ENCODE results near the gene DTX3L. TPM values are rescaled to one million over a fixed set of nuclear protein-coding genes. Genes with fewer than 3 reads are reported as not detected.

The DTX3L gene
- total and polyA plus RNA-seq, 2 of the 8 experiments (the other 6 are each of a cell fraction or from before 2014, with no cell fraction given), result 1.7 to 11.3 TPM

DNA sequence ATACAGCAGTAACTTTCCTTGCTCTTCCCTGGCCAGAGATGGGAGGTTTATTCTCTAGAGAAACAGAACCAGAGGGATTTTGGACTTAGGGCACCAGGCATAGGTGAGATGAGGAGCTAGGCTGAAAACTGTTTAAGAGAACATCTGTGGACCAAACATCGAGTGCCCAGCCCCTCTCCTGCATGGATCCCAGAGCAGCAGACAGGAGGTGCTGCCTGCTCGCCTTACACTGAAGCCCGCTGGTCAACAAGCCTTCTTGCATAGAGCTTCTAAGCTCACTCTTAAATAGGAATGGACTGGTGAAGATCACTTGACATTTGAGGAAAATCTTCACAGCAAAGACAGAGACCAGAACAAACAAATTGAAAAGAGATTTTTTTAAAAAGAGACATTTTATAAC, 54.5 kb downstream of the DTX3L start:
- Histone ChIP-seq H2BK15ac (ENCODE audit: low read length) (no peak overlapping the region), H4K5ac (ENCODE audit: insufficient read length, low read depth, low read length) (no peak overlapping the region), H3K9me3 (ENCODE audit: insufficient read depth in 2 of 2, low read depth in 1 of 2, low read length in 1 of 2) (no peaks in the 10 kb centered on the region), H3K4me3 (ENCODE audit: extremely low read depth in 1 of 4, insufficient read depth in 2 of 4, low read depth in 3 of 4, low read length in 4 of 4) (no peak overlapping the region), H3K9ac (replicated peaks in 1 of 4; ENCODE audit: extremely low read depth in 1 of 4, low read depth in 3 of 4, low read length in 3 of 4) (no peak overlapping the region), H3K56ac (replicated peaks; ENCODE audit: insufficient read length, low read depth, low read length) (no peak overlapping the region), H4K8ac (ENCODE audit: extremely low read depth, insufficient read depth, low read length) (no peak overlapping the region), H3K4ac (replicated peaks; ENCODE audit: insufficient read length, low read depth, low read length) (no peak overlapping the region), H3K79me1 (ENCODE audit: low read depth, low read length) (no peaks in the 10 kb centered on the region), H3K14ac (ENCODE audit: insufficient read length) (no peak overlapping the region), H3K27me3 (replicated peaks in 1 of 4; ENCODE audit: control insufficient read depth in 3 of 4, extremely low read depth in 1 of 4, insufficient read depth in 3 of 4, low read length in 3 of 4) (no peaks in the 10 kb centered on the region), H3K4me2 (ENCODE audit: insufficient read depth in 1 of 2, low read depth in 2 of 2, low read length in 2 of 2) (no peak overlapping the region), H3K23ac (ENCODE audit: insufficient read length) (no peak overlapping the region), H2BK12ac (ENCODE audit: low read depth, low read length) (no peak overlapping the region), H2AK5ac (ENCODE audit: low read depth, low read length) (no peak overlapping the region), H2BK120ac (replicated peaks; ENCODE audit: low read depth, low read length) (no peak overlapping the region), H3K18ac (ENCODE audit: extremely low read depth, low read length) (no peak overlapping the region), H3K36me3 (ENCODE audit: control insufficient read depth in 2 of 4, insufficient read depth in 4 of 4, low read length in 3 of 4) (no peaks in the 10 kb centered on the region), H4K20me1 (replicated peaks in 1 of 2; ENCODE audit: control insufficient read depth in 1 of 2, insufficient read depth in 2 of 2, low read length in 2 of 2) (no peaks in the 10 kb centered on the region), H3K79me2 (ENCODE audit: control insufficient read depth in 1 of 2, insufficient read depth in 2 of 2, low read length in 2 of 2) (no peaks in the 10 kb centered on the region), H2BK5ac (ENCODE audit: low read depth, low read length) (no peak overlapping the region), H4K91ac (replicated peaks; ENCODE audit: insufficient read length, low read length) (no peak overlapping the region), H2AFZ (ENCODE audit: low read length) (0 out of 2 replicates have a peak overlapping the region, but pooled peaks have one; percentile 22), H3K4me1 (replicated peaks in 1 of 4; ENCODE audit: control insufficient read depth in 3 of 4, insufficient read depth in 4 of 4, low read length in 3 of 4) (peaks cover 0 to 5% (median 3%) of the 10 kb centered on the region in 4 experiments; a peak in 2 of 7 replicates), H2BK20ac (ENCODE audit: low read length) (no peak overlapping the region), H3K23me2 (ENCODE audit: low read depth, low read length) (no peaks in the 10 kb centered on the region), H3K27ac (ENCODE audit: low read depth, low read length) (no peak overlapping the region)
- no peak for FAIRE-seq
- TF ChIP-seq MAFK (IDR thresholded peaks at IDR 0.05; ENCODE audit: low read depth, low read length) (no peak), RAD21 (IDR thresholded peaks at IDR 0.05 in 1 of 2, conservative IDR thresholded peaks at IDR 0.05 in 1 of 2; ENCODE audit: low read depth in 2 of 2, low read length in 2 of 2) (peak; percentile 20 to 42; a peak in 2 of 4 replicates)
- TF ChIP-seq, protein P1, sequence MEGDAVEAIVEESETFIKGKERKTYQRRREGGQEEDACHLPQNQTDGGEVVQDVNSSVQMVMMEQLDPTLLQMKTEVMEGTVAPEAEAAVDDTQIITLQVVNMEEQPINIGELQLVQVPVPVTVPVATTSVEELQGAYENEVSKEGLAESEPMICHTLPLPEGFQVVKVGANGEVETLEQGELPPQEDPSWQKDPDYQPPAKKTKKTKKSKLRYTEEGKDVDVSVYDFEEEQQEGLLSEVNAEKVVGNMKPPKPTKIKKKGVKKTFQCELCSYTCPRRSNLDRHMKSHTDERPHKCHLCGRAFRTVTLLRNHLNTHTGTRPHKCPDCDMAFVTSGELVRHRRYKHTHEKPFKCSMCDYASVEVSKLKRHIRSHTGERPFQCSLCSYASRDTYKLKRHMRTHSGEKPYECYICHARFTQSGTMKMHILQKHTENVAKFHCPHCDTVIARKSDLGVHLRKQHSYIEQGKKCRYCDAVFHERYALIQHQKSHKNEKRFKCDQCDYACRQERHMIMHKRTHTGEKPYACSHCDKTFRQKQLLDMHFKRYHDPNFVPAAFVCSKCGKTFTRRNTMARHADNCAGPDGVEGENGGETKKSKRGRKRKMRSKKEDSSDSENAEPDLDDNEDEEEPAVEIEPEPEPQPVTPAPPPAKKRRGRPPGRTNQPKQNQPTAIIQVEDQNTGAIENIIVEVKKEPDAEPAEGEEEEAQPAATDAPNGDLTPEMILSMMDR (IDR thresholded peaks at IDR 0.05; ENCODE audit: control extremely low read depth in 1 of 3, insufficient read depth in 1 of 3, low read depth in 1 of 3, low read length in 3 of 3), result peak; percentile 20 to 34 (median 21); a peak in 3 of 4 replicates
- ChIA-PET POLR2A (ENCODE audit: partially characterized antibody) (no interaction called here), CTCF (ENCODE audit: partially characterized antibody) (interaction anchor here (1.0 to 2.9 kb wide), 5 partner anchors 9 to 226 kb away, joined by 3 to 12 read pairs (median 4); partner anchors contain the start of genes DTX3L and PARP9)
- 70% methylated on average over 3 of the region's 3 CpGs; no CpG with 5 or more reads in 1 of the 2 experiments for WGBS, 2 experiments (ENCODE audit: extremely low coverage in 1 of 2, insufficient coverage in 1 of 2, insufficient read length in 1 of 2, insufficient replicate concordance in 2 of 2, low coverage in 1 of 2, low lambda C conversion rate in 2 of 2, missing lambda C conversion rate in 1 of 2)
- no peak for DNase-seq (ENCODE audit: low read depth in 1 of 2, low spot score in 2 of 2)
